A549 (cell line): ENCODE data around the gene CPSF7. TPM values are rescaled to one million over a fixed set of nuclear protein-coding genes. Genes with fewer than 3 reads are reported as not detected.

ENCODE experiments used
- ATAC-seq, 2 experiments: fragments of 200-7000 bp in 1 of 2; fragments of >200 bp in 1 of 2; cut with Nextera tagmentation in 1 of 2; cut with Tn5 transposase in 1 of 2; 3 replicates each; pipeline versions ENCODE4 v1.8.0 to v1.9.1; 2018 to 2020; ENCODE audit warnings: mild to moderate bottlenecking in 1 of 2, moderate library complexity in 1 of 2
- CTCF ChIA-PET: fragments of 300-600 bp; sonication (Branson Sonifier 250); formaldehyde crosslinking; extraction: SDS; loops from one replicate; lab custom pipeline; 2021; ENCODE audit warnings: antibody characterized with exemption, inconsistent platforms; lab: Yijun Ruan, JAX
- POLR2A ChIA-PET: fragments of 350-600 bp; formaldehyde crosslinking; extraction: SDS; loops from one replicate; lab custom pipeline; 2021; ENCODE audit warnings: antibody characterized with exemption, inconsistent platforms; lab: Yijun Ruan, JAX
- DNase-seq, 2 experiments: peaks; one replicate each; pipeline versions ENCODE4 v3.0.0 to v3.0.0-alpha.2; 2011 to 2016; ENCODE audit warnings: low read depth in 1 of 2, low spot score in 1 of 2
- FAIRE-seq: peaks from 2 replicates; lab custom pipeline; 2011; peaks lifted over from hg19 to GRCh38; lab: Jason Lieb, UNC
- H3K27ac ChIP-seq, 2 experiments: fragments of >200 bp; sonication (Bioruptor Twin); formaldehyde crosslinking; 3 replicates each; pipeline ENCODE4 v1.5.1; 2016 to 2017
- H3K4me1 ChIP-seq: fragments of >200 bp; sonication (Bioruptor Twin); formaldehyde crosslinking; 3 replicates; pipeline ENCODE4 v1.6.1; 2016
- H3K4me2 ChIP-seq: fragments of >200 bp; sonication (Bioruptor Twin); formaldehyde crosslinking; 3 replicates; pipeline ENCODE4 v1.6.1; 2016
- H3K4me3 ChIP-seq: fragments of >200 bp; sonication (Bioruptor Twin); formaldehyde crosslinking; 3 replicates; pipeline ENCODE4 v1.5.1; 2016
- H3K9me3 ChIP-seq: fragments of >200 bp; sonication (Bioruptor Twin); formaldehyde crosslinking; 3 replicates; pipeline ENCODE4 v1.6.1; 2016
- ATOH8 ChIP-seq: fragments of 250-450 bp; sonication (Bioruptor Pico); IDR thresholded peaks from 2 replicates; pipeline ENCODE4 v1.5.0; 2020; ENCODE audit warnings: low read depth, mild to moderate bottlenecking, moderate library complexity
- BHLHE40 ChIP-seq: IDR thresholded peaks from 2 replicates; pipeline ENCODE4 v1.6.1; 2012; ENCODE audit warnings: low read depth, low read length, inconsistent platforms
- CBX2 ChIP-seq: fragments of 200-600 bp; sonication (generic); IDR thresholded peaks from 2 replicates; pipeline ENCODE4 v1.6.1; 2016; ENCODE audit warnings: low read depth, mild to moderate bottlenecking, borderline replicate concordance
- CEBPB ChIP-seq, 2 experiments: fragments of >200 bp in 1 of 2; sonication (Bioruptor Twin) in 1 of 2; formaldehyde crosslinking in 1 of 2; IDR thresholded peaks; 2 replicates each; pipeline ENCODE4 v1.6.1; 2012 to 2016
- CHD2 ChIP-seq: fragments of 150-350 bp; IDR thresholded peaks from 2 replicates; pipeline ENCODE4 v1.6.1; 2014; ENCODE audit warnings: low read length; ENCODE audit not compliant: partially characterized antibody
- ESRRA ChIP-seq: fragments of 150-350 bp; IDR thresholded peaks from 2 replicates; pipeline ENCODE4 v1.6.1; 2014; ENCODE audit warnings: mild to moderate bottlenecking, low read length, borderline replicate concordance
- FOSL2 ChIP-seq, 2 experiments: fragments of 450-650 bp in 1 of 2; fragments of >200 bp in 1 of 2; sonication (Bioruptor Twin) in 1 of 2; formaldehyde crosslinking; IDR thresholded peaks; 2 replicates each; pipeline versions ENCODE4 v1.5.0 to v1.6.1; 2016 to 2020; ENCODE audit warnings: mild to moderate bottlenecking in 1 of 2, moderate library complexity in 1 of 2
- GATA3 ChIP-seq: IDR thresholded peaks from 2 replicates; pipeline ENCODE4 v1.6.1; 2012; ENCODE audit warnings: borderline replicate concordance
- HDAC2 ChIP-seq: fragments of 200-600 bp; sonication (generic); IDR thresholded peaks from 2 replicates; pipeline ENCODE4 v1.6.1; 2016
- HOXB13 ChIP-seq: fragments of 250-450 bp; sonication (Bioruptor Pico); IDR thresholded peaks from 2 replicates; pipeline ENCODE4 v1.5.0; 2020; ENCODE audit warnings: low read depth, mild to moderate bottlenecking, moderate library complexity
- HOXB5 ChIP-seq: fragments of 250-450 bp; sonication (Bioruptor Pico); IDR thresholded peaks from 2 replicates; pipeline ENCODE4 v1.5.0; 2020; ENCODE audit warnings: mild to moderate bottlenecking, moderate library complexity
- JUN ChIP-seq, 2 experiments: fragments of >200 bp; sonication (Bioruptor Twin); formaldehyde crosslinking; IDR thresholded peaks; 2 replicates in 1 of 2; 3 replicates in 1 of 2; pipeline ENCODE4 v1.6.1; 2016 to 2017
- JUNB ChIP-seq: fragments of >200 bp; sonication (Bioruptor Twin); formaldehyde crosslinking; IDR thresholded peaks from 2 replicates; pipeline ENCODE4 v1.6.1; 2016
- KDM5A ChIP-seq: fragments of 200-600 bp; sonication (generic); IDR thresholded peaks from 2 replicates; pipeline ENCODE4 v1.6.1; 2016; ENCODE audit warnings: antibody characterized with exemption, mild to moderate bottlenecking
- MAFK ChIP-seq: fragments of 450-650 bp; IDR thresholded peaks from 2 replicates; pipeline ENCODE4 v1.6.1; 2014; ENCODE audit not compliant: partially characterized antibody
- MAX ChIP-seq: IDR thresholded peaks from 2 replicates; pipeline ENCODE4 v1.6.1; 2012
- NPAS2 ChIP-seq: fragments of 250-450 bp; sonication (Bioruptor Pico); IDR thresholded peaks from 2 replicates; pipeline ENCODE4 v1.8.0; 2022; ENCODE audit warnings: mild to moderate bottlenecking, moderate library complexity, borderline replicate concordance
- NR3C1 ChIP-seq: fragments of >200 bp; sonication (Bioruptor Twin); formaldehyde crosslinking; IDR thresholded peaks from 3 replicates; pipeline ENCODE4 v1.6.1; 2017
- PBX3 ChIP-seq: IDR thresholded peaks from 2 replicates; pipeline ENCODE4 v1.6.1; 2012
- POLR2A ChIP-seq: IDR thresholded peaks from 2 replicates; pipeline ENCODE4 v1.6.1; 2012; ENCODE audit warnings: mild to moderate bottlenecking, low read length
- RAD21 ChIP-seq, 2 experiments: fragments of >200 bp in 1 of 2; sonication (Bioruptor Twin) in 1 of 2; formaldehyde crosslinking in 1 of 2; IDR thresholded peaks in 1 of 2; conservative IDR thresholded peaks in 1 of 2; 2 replicates in 1 of 2; 3 replicates in 1 of 2; pipeline ENCODE4 v1.6.1; 2012 to 2018; ENCODE audit warnings: inconsistent platforms in 1 of 2
- REST ChIP-seq: fragments of 200-600 bp; sonication (generic); IDR thresholded peaks from 2 replicates; pipeline ENCODE4 v1.6.1; 2016; ENCODE audit warnings: antibody characterized with exemption, mild to moderate bottlenecking, moderate library complexity
- SMC3 ChIP-seq: fragments of >200 bp; sonication (Bioruptor Twin); formaldehyde crosslinking; IDR thresholded peaks from 3 replicates; pipeline ENCODE4 v1.6.1; 2018; ENCODE audit warnings: inconsistent platforms
- SREBF2 ChIP-seq: fragments of 450-650 bp; IDR thresholded peaks from 2 replicates; pipeline ENCODE4 v1.6.1; 2014; ENCODE audit warnings: mild to moderate bottlenecking, moderate library complexity
- USF2 ChIP-seq: fragments of 450-650 bp; IDR thresholded peaks from 2 replicates; pipeline ENCODE4 v1.6.1; 2014; ENCODE audit warnings: antibody characterized with exemption
- ZNF302 ChIP-seq: fragments of 250-450 bp; sonication (Bioruptor Pico); IDR thresholded peaks from 2 replicates; pipeline ENCODE4 v1.9.0; 2021; ENCODE audit warnings: inconsistent platforms, mild to moderate bottlenecking, moderate library complexity
- ZSCAN20 ChIP-seq: fragments of 250-450 bp; sonication (Bioruptor Pico); IDR thresholded peaks from 2 replicates; pipeline ENCODE4 v1.8.0; 2022; ENCODE audit warnings: mild to moderate bottlenecking, moderate library complexity
- WGBS: methylation state at CpG from one replicate; pipeline ENCODE4 v1.1.6; 2017; ENCODE audit errors: missing lambda C conversion rate; 5-methylcytosine and 5-hydroxymethylcytosine counted together
- polyA plus RNA-seq, 4 experiments: library from polyadenylated mRNA; depleted of rRNA in 3 of 4; stranded (reverse); fragments of >200 nt; fragmentation: RNase III in 1 of 4; extraction: RNeasy Plus Mini Kit Qiagen cat#74134 plus additional on column Dnase treatment in 1 of 4; gene quantifications; 2 replicates in 3 of 4; 3 replicates in 1 of 4; pipeline ENCODE4 v1.2.3, GENCODE V29; 2011 to 2017

CPSF7 gene
- polyA plus RNA-seq, 2 of the 4 experiments (the other 2 are of a cell fraction), result 56.7 to 62.9 TPM

- ATAC-seq, result no peak
- no peaks in the 10 kb centered on the region for H3K4me1 ChIP-seq
- 85% methylated on average over 3 of the region's 3 CpGs for WGBS
- no peak for DNase-seq
- ChIA-PET CTCF (interaction anchor here (0.9 to 6.2 kb wide), 3 partner anchors 10 to 26 kb away, joined by 3 to 42 read pairs (median 4); a partner anchor contains a TSS), POLR2A (no interaction called here)
- H3K4me3 ChIP-seq, result no peak overlapping the region
- no peaks in the 10 kb centered on the region for H3K9me3 ChIP-seq
- no peak for FAIRE-seq
- H3K27ac ChIP-seq, result no peak overlapping the region
- no peak overlapping the region for H3K4me2 ChIP-seq
- TF ChIP-seq MAFK (no peak), BHLHE40 (no peak), USF2 (no peak), POLR2A (no peak), CHD2 (no peak), MAX (no peak), FOSL2 (IDR thresholded peaks at IDR 0.05) (no peak), FOSL2 (CRISPR knock-in tag; IDR thresholded peaks at IDR 0.05) (no peak), GATA3 (no peak), CBX2 (no peak), RAD21 (conservative IDR thresholded peaks at IDR 0.05 in 1 of 2, IDR thresholded peaks at IDR 0.05 in 1 of 2) (no peak), SREBF2 (no peak), KDM5A (no peak), ZNF302 (CRISPR knock-in tag) (no peak), HDAC2 (no peak), REST (no peak), HOXB13 (CRISPR knock-in tag) (no peak), NR3C1 (no peak), JUNB (no peak)
Observed at GRCh38 chr11:61453695-61454094, 23.9 kb upstream of the CPSF7 start.

- WGBS, result 98% methylated on average over 2 of the region's 2 CpGs
- TF ChIP-seq ESRRA, result no peak
- no peak for TF ChIP-seq GATA3
- no peak for TF ChIP-seq POLR2A
- TF ChIP-seq USF2, result no peak
- TF ChIP-seq CEBPB (IDR thresholded peaks at IDR 0.05), result no peak
- no peak for TF ChIP-seq JUN (IDR thresholded peaks at IDR 0.05)
- no peak for TF ChIP-seq ZSCAN20 (CRISPR knock-in tag)
- no peak for TF ChIP-seq KDM5A
- TF ChIP-seq ATOH8 (CRISPR knock-in tag), result no peak
- no peak for TF ChIP-seq HDAC2
- no peak for TF ChIP-seq SMC3
- no peak for TF ChIP-seq NPAS2 (CRISPR knock-in tag)
- no peak for TF ChIP-seq HOXB5 (CRISPR knock-in tag)
- TF ChIP-seq PBX3, result no peak
- ATAC-seq (no peak), DNase-seq (no peak), FAIRE-seq (no peak)
- ChIA-PET CTCF (interaction anchor here (1.0 to 7.9 kb wide), 5 partner anchors 11 to 294 kb away, joined by 3 to 128 read pairs (median 4); a partner anchor contains a TSS), POLR2A (no interaction called here)
- Histone ChIP-seq H3K4me1 (no peaks in the 10 kb centered on the region), H3K9me3 (no peaks in the 10 kb centered on the region), H3K27ac (no peak overlapping the region), H3K4me3 (no peak overlapping the region), H3K4me2 (no peak overlapping the region)
Observed at GRCh38 chr11:61452825-61453224, 23.1 kb upstream of the CPSF7 start.
